H1 (cell line): Measurements from ENCODE around the gene IQCN. TPM values are rescaled to one million over a fixed set of nuclear protein-coding genes. Genes with fewer than 3 reads are reported as not detected.

Experiments used
- BACH1 ChIP-seq: IDR thresholded peaks from 2 replicates; pipeline ENCODE4 v1.6.1; 2012; ENCODE audit warnings: low read length, improper control_type of control experiment
- CHD1 ChIP-seq: IDR thresholded peaks from 2 replicates; pipeline ENCODE4 v1.6.1; 2012; ENCODE audit warnings: low read depth, low read length, improper control_type of control experiment
- CHD7 ChIP-seq: fragments of 300-600 bp; sonication (generic); IDR thresholded peaks from 2 replicates; pipeline ENCODE4 v1.7.1; 2012; ENCODE audit warnings: low read length, moderate library complexity, mild to moderate bottlenecking, inconsistent platforms; ENCODE audit not compliant: insufficient replicate concordance
- EGR1 ChIP-seq: IDR thresholded peaks from 2 replicates; pipeline ENCODE4 v1.6.1; 2011; ENCODE audit warnings: low read depth, low read length, borderline replicate concordance
- FOSL1 ChIP-seq: IDR thresholded peaks from 2 replicates; pipeline ENCODE4 v1.6.1; 2011; ENCODE audit warnings: mild to moderate bottlenecking, low read depth, low read length, moderate library complexity; ENCODE audit not compliant: insufficient read depth
- JUND ChIP-seq: IDR thresholded peaks from 2 replicates; pipeline ENCODE4 v1.6.1; 2011; ENCODE audit warnings: mild to moderate bottlenecking, improper control_type of control experiment, low read length
- MAFK ChIP-seq: IDR thresholded peaks from 2 replicates; pipeline ENCODE4 v1.6.1; 2012; ENCODE audit warnings: low read depth, mild to moderate bottlenecking, improper control_type of control experiment, low read length
- POLR2A ChIP-seq, 2 experiments: IDR thresholded peaks; 1 replicate in 1 of 2; 2 replicates in 1 of 2; pipeline ENCODE4 v1.6.1; 2011; ENCODE audit warnings: low read depth in 2 of 2, low read length in 2 of 2, mild to moderate bottlenecking in 2 of 2; ENCODE audit errors: control extremely low read depth in 1 of 2
- POLR2AphosphoS5 ChIP-seq: IDR thresholded peaks from 2 replicates; pipeline ENCODE4 v1.6.1; 2011; ENCODE audit warnings: low read depth, low read length
- RNF2 ChIP-seq: fragments of 200-900, 300-1000 bp; sonication (generic); IDR thresholded peaks from 2 replicates; pipeline ENCODE4 v1.7.1; 2016; ENCODE audit warnings: borderline replicate concordance, low read depth, mild to moderate bottlenecking, antibody characterized with exemption, low read length; ENCODE audit not compliant: poor library complexity, severe bottlenecking; ENCODE audit errors: missing control alignments
- SP2 ChIP-seq: IDR thresholded peaks from 2 replicates; pipeline ENCODE4 v1.6.1; 2012; ENCODE audit warnings: mild to moderate bottlenecking, low read length, inconsistent platforms
- SP4 ChIP-seq: IDR thresholded peaks from 2 replicates; pipeline ENCODE4 v1.6.1; 2012; ENCODE audit warnings: low read length, inconsistent platforms
- polyA plus RNA-seq, 7 experiments: library from polyadenylated mRNA; depleted of rRNA in 3 of 7; stranded (reverse) in 5 of 7; unstranded in 2 of 7; fragments of >200 nt in 5 of 7; fragments of 200-250 nt in 2 of 7; gene quantifications; 1 replicate in 5 of 7; 2 replicates in 1 of 7; 4 replicates in 1 of 7; pipeline versions ENCODE4 v1.2.1 to v1.2.3, GENCODE V29; 2011 to 2013; ENCODE audit warnings: missing spikeins in 2 of 7, mixed read lengths in 2 of 7
- total RNA-seq: library from RNA; stranded (reverse); fragmentation: NEBNext Ultra II Directional; extraction: Animal tissue kit (Norgen Biotek cat#: 25700); gene quantifications from 2 replicates; pipeline ENCODE4 v1.2.1, GENCODE V29; 2021

The IQCN gene
- total and polyA plus RNA-seq, 2 of the 8 experiments (the other 6 are each of a cell fraction or from before 2014, with no cell fraction given) = 0.36 to 1.0 TPM

- TF ChIP-seq JUND (no peak), CHD1 (no peak), EGR1 (no peak), SP4 (no peak), POLR2AphosphoS5 (peak; percentile 76), MAFK (no peak), RNF2 (no peak), POLR2A (IDR thresholded peaks at IDR 0.05; ENCODE audit: control extremely low read depth in 1 of 2, low read depth in 2 of 2, low read length in 2 of 2) (peak; percentile 79 to 84), BACH1 (peak; percentile 13; the same call in 1 of the 2 replicates), SP2 (peak; percentile 66), FOSL1 (no peak), CHD7 (no peak)
Observed at GRCh38 chr19:18322759-18323460, 48.7 kb upstream of the IQCN start, which contains the start of gene LSM4 (continued).
